Measurements from ENCODE around the gene WDR88.
"Not testable (repeated sequence)": the region's sequence is repeated elsewhere in the genome, so short reads cannot be mapped to it uniquely, and the experiment has no call there.

The WDR88 gene

GRCh38 chr19:33215438-33216197, 83.7 kb downstream of the WDR88 start:
- no peak for DNase-seq

- no peak for DNase-seq
Observed at GRCh38 chr19:33216198-33216830, 84.4 kb downstream of the WDR88 start.

GRCh38 chr19:33217881-33218280, 86.0 kb downstream of the WDR88 start:
- DNase-seq: no peak

GRCh38 chr19:33219261-33219815, 87.4 kb downstream of the WDR88 start:
- DNase-seq: no peak

GRCh38 chr19:33220115-33220514, 88.2 kb downstream of the WDR88 start:
- no peak for DNase-seq

- DNase-seq: no peak
Observed at GRCh38 chr19:33220735-33221134, 88.8 kb downstream of the WDR88 start.

- DNase-seq: no peak
Observed at GRCh38 chr19:33221638-33222037, 89.7 kb downstream of the WDR88 start.

- DNase-seq: not testable (repeated sequence)
Observed at GRCh38 chr19:33222255-33222654, 90.3 kb downstream of the WDR88 start.

GRCh38 chr19:33224694-33225457, 93.0 kb downstream of the WDR88 start:
- no peak for DNase-seq
